HEK293 (cell line): Measurements from ENCODE around the gene INPP5D.

Experiments
- CTCF ChIA-PET: fragments of 350-600 bp; formaldehyde crosslinking; extraction: SDS; loops from one replicate; lab custom pipeline; 2021; ENCODE audit warnings: antibody characterized with exemption; lab: Yijun Ruan, JAX
- POLR2A ChIA-PET: fragments of 300-600 bp; formaldehyde crosslinking; extraction: SDS; loops from one replicate; lab custom pipeline; 2020; ENCODE audit warnings: antibody characterized with exemption, inconsistent platforms; lab: Yijun Ruan, JAX
- H3K27ac ChIP-seq: fragments of 200-500 bp; sonication (Bioruptor generic); 2 replicates; pipeline ENCODE4 v1.5.1; 2014; ENCODE audit warnings: low read depth, low read length, control low read depth, inconsistent platforms; ENCODE audit errors: extremely low read depth
- H3K36me3 ChIP-seq, 2 experiments: fragments of 200-500 bp in 1 of 2; sonication (Bioruptor generic) in 1 of 2; 1 replicate in 1 of 2; 2 replicates in 1 of 2; pipeline ENCODE4 v1.5.1; 2014 to 2017; ENCODE audit warnings: inconsistent platforms in 2 of 2, low read length in 2 of 2; ENCODE audit not compliant: control insufficient read depth in 2 of 2, insufficient read depth in 1 of 2
- H3K4me1 ChIP-seq: fragments of 200-500 bp; sonication (Bioruptor generic); 2 replicates; pipeline ENCODE4 v1.5.1; 2014; ENCODE audit warnings: mild to moderate bottlenecking, low read length, inconsistent platforms; ENCODE audit not compliant: control insufficient read depth, insufficient read depth
- H3K4me3 ChIP-seq: 2 replicates; pipeline ENCODE4 v1.5.1; 2011; ENCODE audit warnings: low read depth, mild to moderate bottlenecking, control low read depth, low read length, moderate library complexity
- H3K9me3 ChIP-seq: fragments of 200-500 bp; sonication (Bioruptor generic); 2 replicates; pipeline ENCODE4 v1.5.1; 2014; ENCODE audit warnings: low read depth, low read length, inconsistent platforms; ENCODE audit not compliant: control insufficient read depth, insufficient read depth
- GLIS1 ChIP-seq: fragments of 450-650 bp; formaldehyde crosslinking; IDR thresholded peaks from 2 replicates; pipeline ENCODE4 v1.5.1; 2016; ENCODE audit warnings: missing biosample characterization, missing genetic modification characterization
- PATZ1 ChIP-seq: fragments of 450-650 bp; formaldehyde crosslinking; IDR thresholded peaks from 2 replicates; pipeline ENCODE4 v1.5.1; 2016; ENCODE audit warnings: missing biosample characterization, missing genetic modification characterization
- SCRT2 ChIP-seq: fragments of 450-650 bp; formaldehyde crosslinking; IDR thresholded peaks from 2 replicates; pipeline ENCODE4 v1.5.1; 2016; ENCODE audit warnings: missing biosample characterization, missing genetic modification characterization
- ZEB2 ChIP-seq: fragments of 450-650 bp; formaldehyde crosslinking; IDR thresholded peaks from 2 replicates; pipeline ENCODE4 v1.5.1; 2016; ENCODE audit warnings: missing biosample characterization, missing genetic modification characterization
- ZNF138 ChIP-seq: fragments of 450-650 bp; formaldehyde crosslinking; IDR thresholded peaks from 2 replicates; pipeline ENCODE4 v1.5.1; 2016; ENCODE audit warnings: missing biosample characterization, missing genetic modification characterization, borderline replicate concordance
- ZNF18 ChIP-seq: fragments of 450-650 bp; formaldehyde crosslinking; IDR thresholded peaks from 2 replicates; pipeline ENCODE4 v1.5.1; 2016; ENCODE audit warnings: missing biosample characterization, missing genetic modification characterization
- ZNF23 ChIP-seq: fragments of 450-650 bp; formaldehyde crosslinking; IDR thresholded peaks from 2 replicates; pipeline ENCODE4 v1.5.1; 2016; ENCODE audit warnings: missing biosample characterization, missing genetic modification characterization, borderline replicate concordance
- ZNF366 ChIP-seq: fragments of 450-650 bp; formaldehyde crosslinking; conservative IDR thresholded peaks from 2 replicates; pipeline ENCODE4 v1.5.1; 2016; ENCODE audit warnings: missing biosample characterization, missing genetic modification characterization
- ZNF530 ChIP-seq: fragments of 450-650 bp; formaldehyde crosslinking; IDR thresholded peaks from 2 replicates; pipeline ENCODE4 v1.5.1; 2016; ENCODE audit warnings: low read depth, missing biosample characterization, missing genetic modification characterization
- ZNF561 ChIP-seq: fragments of 450-650 bp; IDR thresholded peaks from 2 replicates; pipeline ENCODE4 v1.5.1; 2018; ENCODE audit warnings: missing biosample characterization, missing genetic modification characterization, borderline replicate concordance
- ZNF596 ChIP-seq: fragments of 450-650 bp; IDR thresholded peaks from 2 replicates; pipeline ENCODE4 v1.5.0; 2018; ENCODE audit warnings: missing biosample characterization, mild to moderate bottlenecking, missing genetic modification characterization, moderate library complexity
- ZNF639 ChIP-seq: fragments of 450-650 bp; formaldehyde crosslinking; IDR thresholded peaks from 2 replicates; pipeline ENCODE4 v1.5.1; 2016; ENCODE audit warnings: missing biosample characterization, missing genetic modification characterization
- ZNF792 ChIP-seq: fragments of 450-650 bp; formaldehyde crosslinking; IDR thresholded peaks from 2 replicates; pipeline ENCODE4 v1.5.1; 2016; ENCODE audit warnings: missing biosample characterization, missing genetic modification characterization
- TF ChIP-seq, protein P1 (sequence below): fragments of 450-650 bp; formaldehyde crosslinking; IDR thresholded peaks from 2 replicates; pipeline ENCODE4 v1.5.1; 2016; ENCODE audit warnings: missing biosample characterization, missing genetic modification characterization
- TF ChIP-seq, protein P2 (sequence below): fragments of 450-650 bp; formaldehyde crosslinking; IDR thresholded peaks from 2 replicates; pipeline ENCODE4 v1.5.0; 2017; ENCODE audit warnings: missing biosample characterization, missing genetic modification characterization, borderline replicate concordance

Gene INPP5D

DNA sequence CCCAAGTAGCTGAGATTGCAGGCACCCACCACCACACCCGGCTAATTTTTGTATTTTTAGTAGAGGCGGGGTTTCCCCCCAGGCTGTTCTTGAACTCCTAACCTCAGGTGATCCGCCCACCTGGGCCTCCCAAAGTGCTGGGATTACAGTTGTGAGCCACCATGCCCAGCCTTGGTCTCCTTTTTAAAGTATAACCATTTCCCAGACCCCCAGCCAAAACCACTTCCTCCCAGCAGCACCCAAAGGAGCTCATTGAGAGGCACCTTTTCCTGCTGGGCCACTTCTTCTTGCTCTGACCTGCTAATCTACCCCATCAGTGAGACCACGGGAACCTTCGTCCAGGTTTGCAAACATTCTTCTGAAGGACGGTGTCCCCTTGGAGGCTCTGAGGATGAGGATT, 69.9 kb downstream of the INPP5D start (continued):
- no peak for TF ChIP-seq ZNF792

GRCh38 chr2:233130481-233131020, 70.4 kb downstream of the INPP5D start:
- no peak for TF ChIP-seq ZNF596 (tag by site-specific recombination)
- TF ChIP-seq ZNF366 (tag by site-specific recombination), result no peak
- TF ChIP-seq ZNF561 (tag by site-specific recombination), result no peak
- TF ChIP-seq ZNF138 (tag by site-specific recombination), result no peak
- CTCF ChIA-PET, result interaction anchor here (0.8 to 1.1 kb wide), 5 partner anchors 16 to 121 kb away, joined by 3 to 5 read pairs (median 5); no protein-coding TSS in a partner anchor
- POLR2A ChIA-PET, result no interaction called here
- Histone ChIP-seq H3K4me1 (no peaks in the 10 kb centered on the region), H3K9me3 (no peaks in the 10 kb centered on the region), H3K36me3 (no peaks in the 10 kb centered on the region), H3K27ac (no peak overlapping the region), H3K4me3 (no peak overlapping the region)

GRCh38 chr2:233131936-233132720, 72.0 kb downstream of the INPP5D start:
- Histone ChIP-seq H3K9me3 (no peaks in the 10 kb centered on the region), H3K4me1 (no peaks in the 10 kb centered on the region), H3K36me3 (no peaks in the 10 kb centered on the region), H3K4me3 (no peak overlapping the region), H3K27ac (no peak overlapping the region)
- TF ChIP-seq ZNF639 (tag by site-specific recombination), result no peak
- no peak for TF ChIP-seq GLIS1
- TF ChIP-seq, protein P1, sequence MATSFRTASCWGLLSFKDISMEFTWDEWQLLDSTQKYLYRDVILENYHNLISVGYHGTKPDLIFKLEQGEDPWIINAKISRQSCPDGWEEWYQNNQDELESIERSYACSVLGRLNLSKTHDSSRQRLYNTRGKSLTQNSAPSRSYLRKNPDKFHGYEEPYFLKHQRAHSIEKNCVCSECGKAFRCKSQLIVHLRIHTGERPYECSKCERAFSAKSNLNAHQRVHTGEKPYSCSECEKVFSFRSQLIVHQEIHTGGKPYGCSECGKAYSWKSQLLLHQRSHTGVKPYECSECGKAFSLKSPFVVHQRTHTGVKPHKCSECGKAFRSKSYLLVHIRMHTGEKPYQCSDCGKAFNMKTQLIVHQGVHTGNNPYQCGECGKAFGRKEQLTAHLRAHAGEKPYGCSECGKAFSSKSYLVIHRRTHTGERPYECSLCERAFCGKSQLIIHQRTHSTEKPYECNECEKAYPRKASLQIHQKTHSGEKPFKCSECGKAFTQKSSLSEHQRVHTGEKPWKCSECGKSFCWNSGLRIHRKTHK, result no peak
- TF ChIP-seq, protein P2, sequence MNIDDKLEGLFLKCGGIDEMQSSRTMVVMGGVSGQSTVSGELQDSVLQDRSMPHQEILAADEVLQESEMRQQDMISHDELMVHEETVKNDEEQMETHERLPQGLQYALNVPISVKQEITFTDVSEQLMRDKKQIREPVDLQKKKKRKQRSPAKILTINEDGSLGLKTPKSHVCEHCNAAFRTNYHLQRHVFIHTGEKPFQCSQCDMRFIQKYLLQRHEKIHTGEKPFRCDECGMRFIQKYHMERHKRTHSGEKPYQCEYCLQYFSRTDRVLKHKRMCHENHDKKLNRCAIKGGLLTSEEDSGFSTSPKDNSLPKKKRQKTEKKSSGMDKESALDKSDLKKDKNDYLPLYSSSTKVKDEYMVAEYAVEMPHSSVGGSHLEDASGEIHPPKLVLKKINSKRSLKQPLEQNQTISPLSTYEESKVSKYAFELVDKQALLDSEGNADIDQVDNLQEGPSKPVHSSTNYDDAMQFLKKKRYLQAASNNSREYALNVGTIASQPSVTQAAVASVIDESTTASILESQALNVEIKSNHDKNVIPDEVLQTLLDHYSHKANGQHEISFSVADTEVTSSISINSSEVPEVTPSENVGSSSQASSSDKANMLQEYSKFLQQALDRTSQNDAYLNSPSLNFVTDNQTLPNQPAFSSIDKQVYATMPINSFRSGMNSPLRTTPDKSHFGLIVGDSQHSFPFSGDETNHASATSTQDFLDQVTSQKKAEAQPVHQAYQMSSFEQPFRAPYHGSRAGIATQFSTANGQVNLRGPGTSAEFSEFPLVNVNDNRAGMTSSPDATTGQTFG (tag by site-specific recombination), result no peak
- no peak for TF ChIP-seq ZEB2 (tag by site-specific recombination)
- no peak for TF ChIP-seq PATZ1 (tag by site-specific recombination)
- TF ChIP-seq ZNF18, result no peak
- TF ChIP-seq ZNF561 (tag by site-specific recombination), result no peak
- TF ChIP-seq ZNF530 (tag by site-specific recombination), result no peak
- no peak for TF ChIP-seq SCRT2 (tag by site-specific recombination)
- no peak for TF ChIP-seq ZNF23
- ChIA-PET POLR2A (no interaction called here), CTCF (interaction anchor here (0.6 kb wide), 3 partner anchors 60 to 119 kb away, joined by 3 to 4 read pairs (median 3); partner anchors contain the start of gene NGEF)
